ENCODE measurements around the gene GNA14. TPM values are rescaled to one million over a fixed set of nuclear protein-coding genes. Genes with fewer than 3 reads are reported as not detected.
"Not testable (repeated sequence)": the region's sequence is repeated elsewhere in the genome, so short reads cannot be mapped to it uniquely, and the experiment has no call there.

The GNA14 gene
- total and polyA plus RNA-seq, 4 donors, result 3.3 to 6.1 (median 4.9) TPM

DNA sequence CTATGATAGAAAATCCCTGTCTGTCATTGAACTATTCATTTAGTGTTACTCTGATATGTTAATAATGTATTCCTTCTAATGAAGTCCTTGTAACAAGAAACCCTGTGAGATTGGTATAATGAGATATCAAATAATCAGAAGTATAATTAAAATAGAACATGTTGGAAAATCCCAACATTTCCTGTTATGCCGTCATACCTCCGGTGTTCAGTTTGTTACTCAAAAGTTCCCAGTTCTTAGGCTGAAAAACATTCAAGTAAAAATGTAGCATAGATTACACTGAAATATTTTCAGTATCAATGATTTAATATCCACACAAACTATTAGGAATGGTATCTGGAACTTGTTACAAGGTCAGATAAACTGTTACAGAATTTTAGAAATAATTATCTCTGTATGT lies 227.5 kb downstream of the GNA14 start:
- Histone ChIP-seq H3K4me3 (ENCODE audit: low read depth, low read length) (no peak overlapping the region), H3K4me1 (ENCODE audit: control insufficient read depth, insufficient read depth, low read length) (no peaks in the 10 kb centered on the region), H3K27ac (ENCODE audit: low read depth, low read length) (no peak overlapping the region), H3K36me3 (ENCODE audit: control insufficient read depth, insufficient read depth, low read length) (no peaks in the 10 kb centered on the region), H3K27me3 (ENCODE audit: control insufficient read depth, insufficient read depth, low read length) (no peaks in the 10 kb centered on the region), H3K9me3 (ENCODE audit: control insufficient read depth, insufficient read depth, low read length) (no peaks in the 10 kb centered on the region)
- no peak for DNase-seq (ENCODE audit: low read depth in 4 of 6, low spot score in 6 of 6)
- no CpG with 5 or more reads among the region's 2 CpGs for WGBS (ENCODE audit: insufficient coverage)

DNA sequence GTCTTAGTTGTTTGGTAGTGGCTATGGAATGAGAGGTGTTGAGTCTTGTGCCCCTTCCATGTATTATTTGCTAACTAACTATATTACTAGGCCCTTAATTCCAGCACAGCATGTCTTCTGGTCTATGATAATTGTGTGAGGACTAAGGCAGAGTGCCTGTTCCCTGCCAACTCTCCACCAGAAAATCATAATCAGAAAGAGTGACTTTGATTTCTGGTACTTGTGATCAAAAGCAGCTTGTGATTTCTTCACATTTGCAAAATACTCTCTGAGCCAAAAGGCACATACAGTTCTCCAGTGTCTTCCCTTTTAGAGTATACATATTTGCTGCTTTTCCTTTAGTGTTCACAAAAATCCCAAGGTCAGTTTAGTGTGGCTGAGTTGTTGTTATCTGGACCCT lies 229.9 kb downstream of the GNA14 start:
- H3K27me3 ChIP-seq (ENCODE audit: control insufficient read depth, insufficient read depth, low read length), result no peaks in the 10 kb centered on the region
- no peak for DNase-seq (ENCODE audit: low read depth in 4 of 6, low spot score in 6 of 6)
- H3K27ac ChIP-seq (ENCODE audit: low read depth, low read length), result no peak overlapping the region
- H3K9me3 ChIP-seq (ENCODE audit: control insufficient read depth, insufficient read depth, low read length), result no peaks in the 10 kb centered on the region
- no peak overlapping the region for H3K4me3 ChIP-seq (ENCODE audit: low read depth, low read length)
- no peaks in the 10 kb centered on the region for H3K36me3 ChIP-seq (ENCODE audit: control insufficient read depth, insufficient read depth, low read length)
- no peaks in the 10 kb centered on the region for H3K4me1 ChIP-seq (ENCODE audit: control insufficient read depth, insufficient read depth, low read length)

DNA sequence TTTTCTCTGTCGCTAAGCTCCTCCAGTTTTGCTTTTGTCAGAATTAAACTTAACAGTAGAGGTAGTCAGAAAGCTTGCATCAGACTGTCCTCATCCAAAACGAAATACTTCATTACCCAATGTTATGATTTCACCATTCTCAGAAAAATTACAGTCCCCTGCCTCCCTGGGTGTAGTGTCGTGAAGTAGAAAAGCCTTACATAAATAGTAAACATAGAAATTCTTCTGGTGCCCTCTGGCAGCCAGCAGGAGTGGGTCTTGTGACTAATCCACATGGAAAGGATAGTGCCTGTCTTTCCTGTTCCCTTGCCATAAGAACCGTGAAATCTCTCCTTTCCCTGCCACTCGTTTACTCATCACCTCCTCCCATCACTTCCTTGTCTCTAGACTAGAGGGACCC lies 230.6 kb downstream of the GNA14 start:
- Histone ChIP-seq H3K27me3 (ENCODE audit: control insufficient read depth, insufficient read depth, low read length) (no peaks in the 10 kb centered on the region), H3K36me3 (ENCODE audit: control insufficient read depth, insufficient read depth, low read length) (no peaks in the 10 kb centered on the region), H3K9me3 (ENCODE audit: control insufficient read depth, insufficient read depth, low read length) (no peaks in the 10 kb centered on the region), H3K27ac (ENCODE audit: low read depth, low read length) (no peak overlapping the region), H3K4me3 (ENCODE audit: low read depth, low read length) (no peak overlapping the region), H3K4me1 (ENCODE audit: control insufficient read depth, insufficient read depth, low read length) (no peaks in the 10 kb centered on the region)
- no CpG with 5 or more reads among the region's 5 CpGs for WGBS (ENCODE audit: insufficient coverage)
- no peak for DNase-seq (ENCODE audit: low read depth in 4 of 6, low spot score in 6 of 6)

DNA sequence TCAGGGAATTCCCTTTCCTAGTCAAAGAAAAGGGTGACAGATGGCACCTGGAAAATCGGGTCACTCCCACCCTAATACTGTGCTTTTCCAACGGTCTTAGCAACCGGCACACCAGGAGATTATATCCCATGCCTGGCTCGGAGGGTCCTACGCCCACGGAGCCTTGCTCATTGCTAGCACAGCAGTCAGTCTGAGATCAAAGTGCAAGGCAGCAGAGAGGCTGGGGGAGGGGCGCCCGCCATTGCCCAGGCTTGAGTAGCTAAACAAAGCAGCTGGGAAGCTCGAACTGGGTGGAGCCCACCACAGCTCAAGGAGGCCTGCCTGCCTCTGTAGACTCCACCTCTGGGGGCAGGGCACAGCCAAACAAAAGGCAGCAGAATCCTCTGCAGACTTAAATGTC lies 239.6 kb downstream of the GNA14 start:
- not testable (repeated sequence) for H3K36me3 ChIP-seq (ENCODE audit: control insufficient read depth, insufficient read depth, low read length); DNase-seq (ENCODE audit: low read depth in 4 of 6, low spot score in 6 of 6); H3K9me3 ChIP-seq (ENCODE audit: control insufficient read depth, insufficient read depth, low read length); H3K4me3 ChIP-seq (ENCODE audit: low read depth, low read length); H3K4me1 ChIP-seq (ENCODE audit: control insufficient read depth, insufficient read depth, low read length); H3K27me3 ChIP-seq (ENCODE audit: control insufficient read depth, insufficient read depth, low read length); H3K27ac ChIP-seq (ENCODE audit: low read depth, low read length)
- 76% methylated on average over 5 of the region's 9 CpGs for WGBS (ENCODE audit: insufficient coverage)

DNA sequence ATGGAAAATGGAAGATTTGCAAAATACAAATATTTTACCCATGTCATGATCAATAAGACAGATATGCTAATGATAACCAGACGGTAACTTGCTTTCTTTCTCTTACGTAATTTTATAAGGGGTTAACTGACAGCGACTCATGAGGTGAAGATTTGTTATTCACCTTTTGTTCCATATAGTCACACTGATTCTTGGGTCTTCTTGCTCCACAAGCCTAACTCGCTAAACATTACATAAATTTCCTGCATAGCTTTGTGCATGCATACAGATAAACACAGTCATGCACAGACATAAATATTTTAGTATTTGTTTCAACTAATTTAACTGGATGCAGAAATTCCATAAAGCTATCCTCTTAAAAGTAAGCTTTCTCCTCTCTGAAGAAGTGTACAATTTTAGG lies 244.9 kb downstream of the GNA14 start:
- Histone ChIP-seq H3K27ac (ENCODE audit: low read depth, low read length) (no peak overlapping the region), H3K4me3 (ENCODE audit: low read depth, low read length) (no peak overlapping the region), H3K36me3 (ENCODE audit: control insufficient read depth, insufficient read depth, low read length) (no peaks in the 10 kb centered on the region), H3K4me1 (ENCODE audit: control insufficient read depth, insufficient read depth, low read length) (no peaks in the 10 kb centered on the region), H3K27me3 (ENCODE audit: control insufficient read depth, insufficient read depth, low read length) (no peaks in the 10 kb centered on the region), H3K9me3 (ENCODE audit: control insufficient read depth, insufficient read depth, low read length) (no peaks in the 10 kb centered on the region)
- WGBS (ENCODE audit: insufficient coverage), result 83% methylated on average over 3 of the region's 4 CpGs
- no peak for DNase-seq (ENCODE audit: low read depth in 4 of 6, low spot score in 6 of 6)

DNA sequence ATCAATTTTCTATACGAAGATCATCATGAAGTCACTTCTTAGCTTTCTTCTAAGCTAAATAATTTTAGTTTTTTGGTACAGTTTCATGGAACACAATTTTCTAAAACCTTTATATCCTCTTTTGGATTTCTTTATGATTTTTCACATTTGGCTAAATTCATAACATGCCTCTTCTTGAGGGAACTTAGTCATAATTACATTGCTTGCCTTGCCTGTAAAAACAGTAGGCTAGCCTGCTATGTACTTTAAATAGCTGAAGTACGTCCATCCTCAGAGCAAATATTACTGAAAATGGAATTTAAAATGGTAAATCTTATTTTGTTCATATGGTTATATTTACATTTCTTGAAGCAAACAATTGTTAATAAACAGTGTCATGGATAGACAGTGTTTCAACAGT lies 245.8 kb downstream of the GNA14 start:
- WGBS (ENCODE audit: insufficient coverage), result no CpG with 5 or more reads among the region's 2 CpGs
- H3K9me3 ChIP-seq (ENCODE audit: control insufficient read depth, insufficient read depth, low read length), result no peaks in the 10 kb centered on the region
- H3K4me1 ChIP-seq (ENCODE audit: control insufficient read depth, insufficient read depth, low read length), result no peaks in the 10 kb centered on the region

DNA sequence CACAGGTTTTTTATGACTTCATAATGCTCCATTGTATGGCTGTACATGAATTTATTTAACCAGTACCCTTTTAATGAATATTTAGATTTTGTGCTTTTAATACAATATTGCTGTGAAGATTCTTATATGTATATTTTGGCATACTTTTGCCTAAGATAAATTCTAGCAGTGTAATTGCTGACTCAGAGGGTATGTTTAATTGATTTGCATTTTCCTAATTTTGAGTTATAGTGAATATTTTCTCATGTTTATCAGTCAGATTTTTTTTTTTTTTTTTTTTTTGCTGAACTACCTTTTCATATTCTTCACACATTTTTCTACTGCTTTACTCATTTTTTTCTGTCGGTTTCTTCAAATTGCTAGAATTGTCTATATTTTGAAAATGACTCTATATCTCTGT lies 248.2 kb downstream of the GNA14 start:
- no peaks in the 10 kb centered on the region for H3K4me1 ChIP-seq (ENCODE audit: control insufficient read depth, insufficient read depth, low read length)
- no peak for DNase-seq (ENCODE audit: low read depth in 4 of 6, low spot score in 6 of 6)
- H3K9me3 ChIP-seq (ENCODE audit: control insufficient read depth, insufficient read depth, low read length), result no peaks in the 10 kb centered on the region
- no peaks in the 10 kb centered on the region for H3K27me3 ChIP-seq (ENCODE audit: control insufficient read depth, insufficient read depth, low read length)
- no peak overlapping the region for H3K27ac ChIP-seq (ENCODE audit: low read depth, low read length)
- WGBS (ENCODE audit: insufficient coverage), result no CpG with 5 or more reads among the region's 1 CpG
- no peak overlapping the region for H3K4me3 ChIP-seq (ENCODE audit: low read depth, low read length)
- no peaks in the 10 kb centered on the region for H3K36me3 ChIP-seq (ENCODE audit: control insufficient read depth, insufficient read depth, low read length)

More for the DNA sequence above, 245.8 kb downstream of the GNA14 start:
- no peak for DNase-seq (ENCODE audit: low read depth in 4 of 6, low spot score in 6 of 6)
- H3K27me3 ChIP-seq (ENCODE audit: control insufficient read depth, insufficient read depth, low read length), result no peaks in the 10 kb centered on the region
- no peak overlapping the region for H3K27ac ChIP-seq (ENCODE audit: low read depth, low read length)
- H3K36me3 ChIP-seq (ENCODE audit: control insufficient read depth, insufficient read depth, low read length), result no peaks in the 10 kb centered on the region
- H3K4me3 ChIP-seq (ENCODE audit: low read depth, low read length), result no peak overlapping the region

DNA sequence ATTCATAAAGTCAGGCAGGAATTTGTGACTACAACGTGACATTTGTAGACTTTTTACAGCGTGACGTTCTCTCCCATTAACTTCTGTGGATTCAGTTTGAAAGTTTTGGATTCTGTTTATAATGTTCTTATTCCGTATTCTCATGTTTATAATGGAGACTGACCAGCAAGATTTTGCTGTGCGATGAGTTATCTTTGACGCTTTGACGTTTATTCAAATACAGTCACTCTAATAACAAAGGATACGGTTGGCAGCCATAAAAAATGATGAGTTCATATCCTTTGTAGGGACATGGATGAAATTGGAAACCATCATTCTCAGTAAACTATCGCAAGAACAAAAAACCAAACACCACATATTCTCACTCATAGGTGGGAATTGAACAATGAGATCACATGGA lies 249.5 kb downstream of the GNA14 start:
- not testable (repeated sequence) for H3K4me1 ChIP-seq (ENCODE audit: control insufficient read depth, insufficient read depth, low read length); H3K4me3 ChIP-seq (ENCODE audit: low read depth, low read length); H3K27me3 ChIP-seq (ENCODE audit: control insufficient read depth, insufficient read depth, low read length); H3K27ac ChIP-seq (ENCODE audit: low read depth, low read length); H3K9me3 ChIP-seq (ENCODE audit: control insufficient read depth, insufficient read depth, low read length); DNase-seq (ENCODE audit: low read depth in 4 of 6, low spot score in 6 of 6); H3K36me3 ChIP-seq (ENCODE audit: control insufficient read depth, insufficient read depth, low read length)
- WGBS (ENCODE audit: insufficient coverage), result no CpG with 5 or more reads among the region's 9 CpGs

DNA sequence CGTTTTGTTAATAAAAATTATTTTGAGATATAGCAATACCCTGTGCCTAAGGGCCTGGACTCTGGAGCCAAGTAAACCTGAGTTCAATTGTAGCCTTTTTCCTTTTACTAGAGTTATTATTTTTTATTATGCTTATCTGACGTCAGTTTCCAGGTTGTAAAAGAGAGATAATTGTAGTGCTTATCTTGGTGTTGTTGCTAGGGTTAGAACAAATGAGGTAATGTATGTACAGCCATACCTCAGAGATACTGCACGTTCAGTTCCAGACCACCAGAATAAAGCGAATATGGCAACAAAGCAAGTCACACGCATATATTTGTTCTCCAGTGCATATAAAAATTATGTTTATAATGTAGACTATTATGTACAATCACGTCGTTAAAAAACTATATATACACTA lies 255.8 kb downstream of the GNA14 start:
- H3K4me3 ChIP-seq (ENCODE audit: low read depth, low read length), result no peak overlapping the region
- no peaks in the 10 kb centered on the region for H3K36me3 ChIP-seq (ENCODE audit: control insufficient read depth, insufficient read depth, low read length)
- H3K4me1 ChIP-seq (ENCODE audit: control insufficient read depth, insufficient read depth, low read length), result no peaks in the 10 kb centered on the region
- H3K27ac ChIP-seq (ENCODE audit: low read depth, low read length), result no peak overlapping the region
- H3K9me3 ChIP-seq (ENCODE audit: control insufficient read depth, insufficient read depth, low read length), result peaks cover 2% of the 10 kb centered on the region
- DNase-seq (ENCODE audit: low read depth in 4 of 6, low spot score in 6 of 6), result no peak
- no CpG with 5 or more reads among the region's 7 CpGs for WGBS (ENCODE audit: insufficient coverage)
- H3K27me3 ChIP-seq (ENCODE audit: control insufficient read depth, insufficient read depth, low read length), result no peaks in the 10 kb centered on the region

DNA sequence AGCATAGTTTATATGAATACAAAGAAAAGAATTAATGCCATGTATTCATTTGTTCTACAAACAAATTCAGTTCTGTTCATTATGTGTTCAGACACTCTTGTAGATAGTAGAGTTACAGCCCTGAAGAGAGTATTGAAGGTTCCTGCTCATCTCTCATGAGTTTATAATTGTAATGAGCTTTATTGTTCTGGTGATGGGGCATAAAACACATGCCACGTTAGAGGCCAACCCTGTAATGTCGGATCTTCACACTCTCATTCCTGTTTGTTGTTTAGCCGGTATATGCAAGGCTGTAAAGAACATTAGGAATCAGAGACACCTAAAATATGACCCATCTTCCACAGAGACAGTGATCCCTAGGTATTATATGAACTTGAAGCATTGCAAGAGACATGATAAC lies 256.3 kb downstream of the GNA14 start:
- H3K27me3 ChIP-seq (ENCODE audit: control insufficient read depth, insufficient read depth, low read length), result no peaks in the 10 kb centered on the region
- no peaks in the 10 kb centered on the region for H3K4me1 ChIP-seq (ENCODE audit: control insufficient read depth, insufficient read depth, low read length)
- H3K27ac ChIP-seq (ENCODE audit: low read depth, low read length), result no peak overlapping the region
- no peaks in the 10 kb centered on the region for H3K36me3 ChIP-seq (ENCODE audit: control insufficient read depth, insufficient read depth, low read length)
- DNase-seq (ENCODE audit: low read depth in 4 of 6, low spot score in 6 of 6), result no peak
- no CpG with 5 or more reads among the region's 3 CpGs for WGBS (ENCODE audit: insufficient coverage)
- no peak overlapping the region for H3K4me3 ChIP-seq (ENCODE audit: low read depth, low read length)
- peaks cover 2% of the 10 kb centered on the region for H3K9me3 ChIP-seq (ENCODE audit: control insufficient read depth, insufficient read depth, low read length)

Data from spinal cord (tissue), 10 donors.